Caki2 (cell line): ENCODE measurements around the gene GGT6. TPM values are rescaled to one million over a fixed set of nuclear protein-coding genes. Genes with fewer than 3 reads are reported as not detected.
"Not testable (repeated sequence)": the region's sequence is repeated elsewhere in the genome, so short reads cannot be mapped to it uniquely, and the experiment has no call there.

Experiments used
- DNase-seq: peaks from one replicate; pipeline ENCODE4 v3.0.0-alpha.2; 2015; ENCODE audit warnings: low read depth
- in situ Hi-C: cut with HindIII; loops from 2 replicates; pipeline ENCODE4 v1.10.0; 2016; ENCODE audit warnings: low sequenced_read_pairs, low pct_unique_long_range_greater_than_20kb, mixed read lengths
- total RNA-seq: library from RNA; depleted of rRNA; stranded (reverse); fragments of >200 nt; shearing (Covaris generic); gene quantifications from 2 replicates; pipeline ENCODE4 v1.2.3, GENCODE V29; 2014; ENCODE audit warnings: low replicate concordance; rRNA removed

GGT6 gene, protein sequence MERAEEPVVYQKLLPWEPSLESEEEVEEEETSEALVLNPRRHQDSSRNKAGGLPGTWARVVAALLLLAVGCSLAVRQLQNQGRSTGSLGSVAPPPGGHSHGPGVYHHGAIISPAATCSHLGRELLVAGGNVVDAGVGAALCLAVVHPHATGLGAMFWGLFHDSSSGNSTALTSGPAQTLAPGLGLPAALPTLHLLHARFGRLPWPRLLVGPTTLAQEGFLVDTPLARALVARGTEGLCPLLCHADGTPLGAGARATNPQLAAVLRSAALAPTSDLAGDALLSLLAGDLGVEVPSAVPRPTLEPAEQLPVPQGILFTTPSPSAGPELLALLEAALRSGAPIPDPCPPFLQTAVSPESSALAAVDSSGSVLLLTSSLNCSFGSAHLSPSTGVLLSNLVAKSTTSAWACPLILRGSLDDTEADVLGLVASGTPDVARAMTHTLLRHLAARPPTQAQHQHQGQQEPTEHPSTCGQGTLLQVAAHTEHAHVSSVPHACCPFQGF
- not detected in 2 replicates for total RNA-seq

DNA sequence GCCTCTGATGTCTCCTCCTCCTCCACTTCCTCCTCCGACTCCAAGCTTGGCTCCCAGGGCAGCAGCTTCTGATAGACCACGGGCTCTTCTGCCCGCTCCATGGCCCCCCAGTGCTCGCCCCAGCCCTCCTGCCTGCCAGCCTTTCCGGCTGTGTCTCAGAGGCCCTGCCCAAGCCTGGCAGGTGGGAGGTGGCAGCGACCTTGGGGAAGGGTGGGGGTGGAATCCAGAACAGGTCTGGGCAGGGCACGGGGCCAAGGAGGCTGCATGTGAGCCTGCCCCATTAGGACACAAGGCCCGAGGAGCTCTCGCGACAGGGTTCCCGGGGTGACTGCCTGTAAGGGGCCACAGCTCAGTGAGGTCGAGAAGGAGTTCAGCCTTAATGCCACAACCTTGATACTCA is at the start of gene GGT6:
Gene GGT6 (minus strand): TSS at position 157 of the 400 bp plus-strand sequence. CDS start 56 bp downstream, at position 101.
- in situ Hi-C loops: no loop called here

DNA sequence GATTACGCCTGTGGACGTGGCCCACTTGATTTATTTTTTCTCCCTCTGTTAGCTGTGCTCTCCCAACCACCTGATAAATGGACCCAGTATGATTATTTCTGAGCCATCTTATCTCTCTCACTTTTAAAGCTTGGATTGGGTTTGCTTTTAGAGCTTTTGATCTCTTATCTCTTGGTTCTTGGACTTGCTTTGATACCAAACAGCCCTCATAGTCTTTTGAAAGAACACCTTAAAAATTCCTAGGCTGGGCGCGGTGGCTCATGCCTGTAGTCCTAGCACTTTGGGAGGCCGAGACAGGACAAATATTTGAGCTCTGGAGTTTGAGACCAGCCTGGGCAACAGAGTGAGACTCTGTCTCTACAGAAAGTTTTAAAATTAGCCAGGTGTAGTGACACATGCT is 49.8 kb upstream of the GGT6 start:
- DNase-seq: no peak

More for the DNA sequence above, at the start of gene GGT6:
- DNase-seq: no peak

DNA sequence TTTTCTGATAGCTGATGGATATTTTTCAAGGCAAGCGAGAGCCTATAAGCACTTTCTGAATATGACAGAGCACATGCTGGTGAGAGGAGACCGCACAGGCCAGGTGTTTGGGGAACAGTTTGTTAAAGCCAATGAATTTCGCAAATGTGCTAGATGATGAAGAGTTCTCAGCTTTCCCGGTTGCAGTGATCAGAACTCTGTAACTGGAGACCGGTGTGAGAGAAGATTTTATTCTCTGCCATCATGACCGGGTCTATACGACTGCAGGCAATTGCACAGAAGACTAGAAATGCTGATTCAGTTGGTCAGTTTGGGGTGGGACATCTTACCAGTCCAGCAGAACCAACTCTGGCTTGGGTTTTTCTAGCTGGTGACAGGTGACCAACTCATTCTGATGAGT is 49.4 kb upstream of the GGT6 start:
- no peak for DNase-seq
- in situ Hi-C loops: no loop called here

More for the DNA sequence above, 49.8 kb upstream of the GGT6 start:
- in situ Hi-C loops: no loop called here

DNA sequence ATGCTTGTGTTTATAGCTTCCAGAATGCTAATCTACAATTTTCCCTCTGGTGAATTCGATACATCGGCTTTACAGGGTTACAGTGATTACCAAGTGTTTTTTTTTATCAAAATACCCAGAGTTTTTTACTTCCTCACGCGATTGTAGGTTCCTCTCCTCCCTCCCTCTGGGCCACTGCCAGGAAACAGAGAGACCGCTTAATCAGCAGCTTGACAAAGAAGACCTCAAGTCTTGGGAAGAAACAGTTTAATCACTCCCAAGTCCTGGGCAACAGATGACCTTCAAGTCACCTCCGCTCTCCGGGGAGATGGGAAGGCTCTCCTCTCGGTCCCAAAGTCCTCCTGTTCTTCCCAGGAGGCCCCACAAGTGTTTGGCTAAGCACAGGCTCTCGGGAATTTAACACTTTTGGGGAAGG is 47.4 kb upstream of the GGT6 start:
- DNase-seq: no peak
- in situ Hi-C loops: no loop called here

DNA sequence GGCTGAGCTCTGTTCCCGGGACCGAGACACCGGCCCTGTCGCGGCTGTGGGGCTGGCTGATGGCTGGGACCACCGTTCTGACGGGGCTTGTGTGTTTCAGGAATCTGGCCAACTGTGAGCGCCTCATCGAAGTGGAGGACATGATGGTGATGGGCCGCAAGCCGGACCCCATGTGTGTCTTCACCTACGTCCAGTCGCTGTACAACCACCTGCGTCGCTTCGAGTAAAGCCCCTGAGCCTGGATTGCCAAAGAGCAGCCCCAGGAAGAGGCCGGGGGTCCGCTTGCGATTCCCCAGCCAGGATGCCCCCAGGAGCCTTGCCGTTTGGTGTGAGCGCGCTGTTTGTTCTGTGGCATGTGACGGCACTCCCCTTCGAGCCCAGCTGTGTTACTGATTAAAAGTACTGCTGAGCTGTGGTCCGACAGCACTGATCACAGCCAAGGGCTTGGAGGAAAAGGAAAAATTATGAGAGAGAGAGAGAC is 46.9 kb upstream of the GGT6 start:
- DNase-seq: no peak
- in situ Hi-C loops: no loop called here

DNA sequence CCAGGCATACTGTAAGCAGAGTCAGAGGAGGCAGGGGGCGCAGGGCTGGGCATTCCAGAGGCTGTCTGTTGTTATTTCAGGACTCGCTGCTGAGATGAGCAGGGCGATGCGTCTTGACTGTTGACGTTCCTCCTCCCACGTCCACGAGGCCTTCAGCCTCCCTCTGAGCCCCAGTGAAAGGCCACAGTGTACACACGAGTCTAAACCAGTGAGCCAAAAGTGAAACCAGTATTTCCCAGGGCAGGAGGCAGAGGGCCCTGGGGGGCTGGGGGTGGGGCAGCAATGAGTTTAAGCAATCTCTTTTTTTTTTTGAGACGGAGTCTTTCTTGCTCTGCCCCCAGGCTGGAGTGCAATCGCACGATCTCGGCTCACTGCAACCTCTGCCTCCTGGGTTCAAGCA is 45.4 kb upstream of the GGT6 start:
- DNase-seq: no peak
- in situ Hi-C loops: no loop called here

DNA sequence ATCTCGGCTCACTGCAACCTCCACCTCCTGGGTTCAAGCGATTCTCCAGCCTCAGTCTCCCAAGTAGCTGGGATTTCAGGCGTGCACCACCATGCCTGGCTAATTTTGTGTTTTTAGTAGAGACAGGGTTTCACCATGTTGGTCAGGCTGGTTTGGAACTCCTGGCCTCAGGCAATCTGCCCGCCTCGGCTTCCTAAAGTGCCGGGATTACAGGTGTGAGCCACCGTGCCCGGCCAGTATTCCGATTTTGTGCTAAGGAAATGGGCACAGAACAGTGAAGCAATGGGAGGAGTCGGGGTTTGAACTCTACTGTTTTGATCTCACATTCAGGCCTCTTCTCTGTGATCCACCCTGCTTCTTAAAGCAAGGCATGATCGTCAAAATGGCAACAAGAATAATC is 44.4 kb upstream of the GGT6 start:
- DNase-seq, in situ Hi-C loops: not testable (repeated sequence)

DNA sequence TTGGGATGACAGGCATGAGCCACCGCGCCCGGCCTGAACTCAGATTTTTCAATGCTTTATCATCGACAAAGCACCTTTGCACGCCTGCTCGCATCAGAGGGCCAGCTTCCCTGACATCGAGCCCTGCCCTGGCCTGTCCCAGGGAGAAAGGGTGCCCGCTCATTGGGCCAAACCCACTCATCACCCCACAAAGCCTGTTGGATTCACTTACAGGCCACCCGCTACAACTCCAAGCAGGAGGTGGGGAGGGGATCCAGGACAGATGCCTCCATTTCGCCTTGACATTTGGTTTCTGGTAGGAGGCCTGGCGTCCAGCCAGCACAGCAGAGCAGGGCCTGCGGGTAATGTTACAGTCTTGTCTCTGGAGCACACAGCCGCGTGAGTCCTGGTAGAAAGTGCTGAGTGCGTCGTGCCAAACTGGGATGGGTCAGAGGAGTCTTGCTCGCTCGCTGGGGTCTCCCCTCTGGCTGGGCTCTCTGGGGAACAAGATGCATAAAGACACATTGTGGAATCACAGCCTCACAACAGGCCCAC is 43.8 kb upstream of the GGT6 start:
- in situ Hi-C loops: no loop called here
- DNase-seq: no peak

DNA sequence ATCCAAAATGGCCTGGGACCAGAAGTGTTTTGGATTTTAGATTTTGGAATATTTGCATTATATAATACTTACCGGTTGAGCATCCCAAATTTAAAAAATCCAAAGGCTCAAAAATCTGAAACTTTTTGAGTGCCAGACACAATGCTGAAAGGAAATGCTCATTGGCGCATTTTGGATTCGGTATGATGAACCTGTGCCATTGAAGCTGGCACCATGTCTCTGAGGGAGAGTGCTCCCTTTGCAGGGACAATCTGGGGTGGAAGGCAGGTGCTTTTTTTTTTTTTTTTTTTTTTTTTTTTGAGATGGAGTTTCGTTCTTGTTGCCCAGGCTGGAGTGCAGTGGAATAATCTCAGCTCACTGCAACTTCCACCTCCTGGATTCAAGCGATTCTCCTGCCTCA is 41.7 kb upstream of the GGT6 start:
- no peak for DNase-seq
- in situ Hi-C loops: no loop called here

DNA sequence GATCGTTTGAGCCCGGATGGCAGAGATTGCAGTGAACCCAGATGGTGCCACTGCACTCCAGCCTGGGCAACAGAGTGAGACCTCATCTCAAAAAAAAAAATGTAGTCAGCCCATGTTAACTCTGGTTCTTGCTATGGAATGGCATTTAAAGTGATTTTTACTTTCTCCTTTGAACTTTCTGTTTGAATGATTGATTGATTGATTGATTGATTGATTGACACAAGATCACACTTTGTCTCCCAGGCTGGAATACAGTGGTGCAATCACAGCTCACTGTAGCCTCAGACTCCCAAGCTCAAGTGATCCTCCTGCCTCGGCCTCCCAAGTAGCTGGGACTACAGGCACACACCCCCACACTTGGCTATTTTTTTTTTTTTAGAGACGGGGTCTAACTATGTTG is 40.9 kb upstream of the GGT6 start:
- in situ Hi-C loops: no loop called here
- DNase-seq: no peak

DNA sequence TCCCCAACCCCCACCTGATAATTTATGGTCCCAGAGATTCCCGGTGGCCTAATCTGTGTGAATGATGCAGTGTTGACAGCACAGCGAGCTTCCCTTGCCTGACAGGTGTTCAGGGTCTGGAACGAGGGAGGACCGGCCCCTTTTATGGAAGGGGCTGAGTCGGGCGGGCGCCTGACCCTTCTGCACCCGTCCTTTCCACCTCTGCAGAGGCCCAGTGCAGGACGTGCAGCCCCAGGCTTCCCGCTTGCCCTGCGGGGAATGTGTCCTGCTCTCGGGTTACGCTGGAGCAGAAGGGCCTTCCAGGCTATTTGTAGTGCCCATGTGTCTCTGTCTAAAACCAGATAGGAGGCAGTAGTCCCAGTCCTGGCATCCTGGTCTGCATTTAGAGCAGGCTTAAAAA is 40.2 kb upstream of the GGT6 start:
- in situ Hi-C loops: no loop called here
- no peak for DNase-seq

DNA sequence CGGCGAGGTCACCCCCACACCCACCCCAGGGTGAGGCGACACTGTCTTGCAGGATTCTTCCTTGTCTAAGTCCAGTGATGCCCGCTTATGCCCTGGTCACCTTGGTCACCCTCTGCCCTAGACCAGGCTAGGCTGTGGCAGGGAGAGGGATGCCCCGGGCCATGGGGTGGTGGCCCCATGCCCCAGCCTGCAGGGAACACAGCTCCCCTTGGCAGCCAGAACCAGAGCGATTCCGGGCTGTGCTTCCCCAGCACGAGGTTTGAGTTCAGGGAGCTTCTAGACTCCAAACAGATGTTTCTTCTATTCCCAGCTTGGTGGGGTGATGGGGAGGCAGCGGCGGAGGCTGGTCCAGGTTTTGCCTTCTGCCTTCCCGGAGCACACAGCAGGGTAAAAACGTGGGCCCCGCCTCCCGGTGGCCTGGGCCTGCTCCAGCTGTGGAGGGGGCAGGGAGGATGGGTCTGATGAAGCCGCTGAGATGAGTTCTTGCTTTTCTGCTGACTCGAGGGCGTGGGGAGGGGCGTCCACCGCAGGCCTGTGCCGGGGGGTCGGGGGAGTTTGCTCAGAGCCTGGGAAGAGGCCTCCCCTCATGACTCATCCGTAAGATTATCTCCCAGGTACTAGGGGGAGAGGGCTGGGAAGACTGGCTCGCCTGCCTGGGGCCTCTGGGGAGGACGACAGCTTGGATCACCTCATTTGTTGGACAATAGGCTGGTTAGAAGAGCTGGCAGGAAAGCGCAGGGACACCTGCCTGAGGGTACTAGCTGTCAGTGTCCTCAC is 39.3 kb upstream of the GGT6 start:
- no peak for DNase-seq
- in situ Hi-C loops: no loop called here

DNA sequence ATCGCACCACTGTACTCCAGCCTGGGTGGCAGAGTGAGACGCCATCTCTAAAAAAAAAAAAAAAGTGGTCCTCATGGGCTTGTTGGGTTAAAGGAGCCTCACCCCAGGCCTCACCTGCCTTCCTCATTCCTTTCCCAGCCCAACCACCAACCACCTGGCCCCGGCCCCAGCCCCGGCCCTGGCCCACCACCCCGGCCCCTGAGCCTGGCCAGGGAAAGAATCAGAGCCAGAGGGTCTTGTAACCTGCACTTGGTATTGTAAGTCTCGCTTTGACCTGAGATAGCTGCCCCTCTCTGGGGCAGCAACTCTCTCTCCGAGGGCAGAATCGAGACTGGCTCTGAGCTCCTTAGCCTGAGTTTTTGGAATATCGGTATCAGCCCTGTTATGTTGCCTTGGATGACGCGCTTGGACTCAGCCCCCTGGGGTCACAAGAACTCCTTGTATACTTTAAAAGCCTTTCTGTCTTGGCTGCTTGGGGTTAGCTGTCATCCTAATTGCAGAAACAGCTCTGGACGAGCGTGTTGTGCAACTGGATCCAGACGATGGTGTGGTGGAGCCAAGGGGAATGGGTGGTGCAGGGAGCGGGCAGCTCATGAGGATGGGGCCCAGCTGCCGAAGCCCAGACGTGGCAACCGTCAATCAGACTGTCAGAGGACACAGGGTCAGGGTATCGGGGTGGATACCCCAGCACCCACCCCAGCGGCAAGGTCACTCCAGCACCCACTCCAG is 38.6 kb upstream of the GGT6 start:
- no peak for DNase-seq
- in situ Hi-C loops: no loop called here

DNA sequence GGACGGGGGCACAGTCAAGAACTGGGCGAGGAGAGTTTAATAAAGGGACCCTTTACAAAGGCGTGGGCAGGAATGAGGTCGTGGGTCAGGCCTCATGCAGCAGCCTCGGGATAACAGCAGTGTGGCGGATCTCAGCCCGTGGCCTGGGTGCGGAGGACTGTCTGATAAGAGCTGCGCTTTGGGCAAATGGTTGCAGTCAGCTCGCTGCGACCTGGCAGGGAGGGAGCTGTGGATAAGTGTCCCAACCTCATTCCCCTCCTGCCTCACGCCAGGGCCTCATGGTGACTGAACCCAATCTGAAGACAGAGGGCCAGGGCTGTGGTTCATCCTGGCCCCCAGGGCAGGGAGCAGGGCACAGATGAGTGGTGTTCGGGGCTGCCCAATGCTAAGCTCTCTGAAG is 37.6 kb upstream of the GGT6 start:
- DNase-seq: no peak
- in situ Hi-C loops: no loop called here

DNA sequence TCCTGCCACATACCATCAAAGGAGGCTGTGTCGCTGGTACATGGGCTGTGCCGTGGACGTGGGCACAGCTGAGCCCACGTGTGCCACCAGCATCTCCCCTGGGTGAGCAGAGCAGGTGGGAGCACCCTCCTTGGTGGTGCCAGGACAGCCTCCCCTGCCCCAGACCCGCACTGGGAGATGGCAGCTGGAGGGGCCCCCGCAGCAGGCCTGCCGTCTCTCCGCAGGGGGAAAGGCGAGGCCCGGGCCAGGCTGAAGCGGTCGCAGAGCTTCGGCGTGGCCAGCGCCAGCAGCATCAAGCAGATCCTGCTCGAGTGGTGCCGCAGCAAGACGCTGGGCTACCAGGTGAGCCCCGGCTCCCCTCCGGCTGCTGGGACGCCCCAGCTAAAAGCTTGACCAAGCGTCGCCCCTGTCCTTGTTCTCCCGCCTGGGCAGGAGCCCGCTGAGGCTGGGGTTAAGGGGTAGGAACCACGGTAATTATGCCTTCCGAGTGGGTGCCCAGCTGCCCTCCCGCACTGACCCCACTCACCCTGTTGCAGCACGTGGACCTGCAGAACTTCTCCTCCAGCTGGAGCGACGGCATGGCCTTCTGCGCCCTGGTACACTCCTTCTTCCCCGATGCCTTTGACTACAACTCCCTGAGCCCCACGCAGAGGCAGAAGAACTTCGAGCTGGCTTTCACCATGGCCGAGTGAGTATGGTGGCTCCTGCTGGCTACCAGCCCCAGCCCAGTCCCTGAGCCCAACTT is 36.4 kb upstream of the GGT6 start:
- in situ Hi-C loops: no loop called here
- no peak for DNase-seq

DNA sequence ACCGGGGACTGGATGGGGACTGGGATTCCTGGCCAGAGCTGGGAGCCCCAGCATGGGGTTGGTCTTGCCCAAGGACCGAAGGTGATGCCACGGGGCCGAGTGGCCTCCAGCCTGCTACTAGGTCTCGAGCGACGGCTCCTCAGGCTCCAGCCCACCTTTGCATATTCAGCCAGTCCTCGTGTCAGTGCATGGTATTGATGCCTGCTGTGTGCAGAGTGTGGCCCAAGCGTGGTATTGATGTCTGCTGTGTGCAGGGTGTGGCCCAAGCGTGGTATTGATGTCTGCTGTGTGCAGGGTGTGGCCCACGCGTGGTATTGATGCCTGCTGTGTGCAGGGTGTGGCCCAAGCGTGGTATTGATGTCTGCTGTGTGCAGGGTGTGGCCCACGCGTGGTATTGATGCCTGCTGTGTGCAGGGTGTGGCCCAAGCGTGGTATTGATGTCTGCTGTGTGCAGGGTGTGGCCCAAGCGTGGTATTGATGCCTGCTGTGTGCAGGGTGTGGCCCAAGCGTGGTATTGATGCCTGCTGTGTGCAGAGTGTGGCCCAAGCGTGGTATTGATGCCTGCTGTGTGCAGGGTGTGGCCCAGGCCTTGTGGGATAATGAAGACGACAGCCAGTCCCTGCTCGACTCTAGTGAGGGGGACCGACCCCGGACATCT is 35.4 kb upstream of the GGT6 start:
- in situ Hi-C loops: not testable (repeated sequence)

More for the DNA sequence above, 35.4 kb upstream of the GGT6 start:
- DNase-seq: not testable (repeated sequence)
